Uterus (tissue), 4 donors: ENCODE data around the gene RETSAT. TPM values are rescaled to one million over a fixed set of nuclear protein-coding genes. Genes with fewer than 3 reads are reported as not detected.
"Not testable (repeated sequence)": the region's sequence is repeated elsewhere in the genome, so short reads cannot be mapped to it uniquely, and the experiment has no call there.

Experiments
- DNase-seq, 2 donors: peaks; one replicate each; pipeline ENCODE4 v3.0.0-alpha.2; 2019 to 2020
- H3K27ac ChIP-seq, 2 donors: fragments of 200-600 bp; sonication (generic); 1 replicate in 1 of 2; 2 replicates in 1 of 2; pipeline ENCODE4 v1.5.1; 2016 to 2018
- H3K27me3 ChIP-seq, 2 donors: fragments of 200-600 bp; sonication (generic); one replicate each; pipeline ENCODE4 v1.5.1; 2018 to 2019; ENCODE audit warnings: control low read depth in 1 of 2
- H3K36me3 ChIP-seq, 2 donors: fragments of 200-600 bp; sonication (generic); one replicate each; pipeline ENCODE4 v1.5.1; 2019; ENCODE audit warnings: control low read depth in 1 of 2
- H3K4me1 ChIP-seq, 2 donors: fragments of 200-600 bp; sonication (generic); one replicate each; pipeline ENCODE4 v1.5.1; 2018 to 2019; ENCODE audit warnings: control low read depth in 1 of 2
- H3K4me3 ChIP-seq, 2 donors: fragments of 200-600 bp; sonication (generic); 1 replicate in 1 of 2; 2 replicates in 1 of 2; pipeline ENCODE4 v1.5.1; 2018 to 2019; ENCODE audit warnings: mild to moderate bottlenecking in 1 of 2
- H3K9me3 ChIP-seq, 2 donors: fragments of 200-600 bp; sonication (generic); one replicate each; pipeline ENCODE4 v1.5.1; 2019; ENCODE audit warnings: control low read depth in 1 of 2
- CTCF ChIP-seq, 4 experiments: fragments of 200-600 bp in 2 of 4; fragments of 450-650 bp in 2 of 4; sonication (generic) in 2 of 4; IDR thresholded peaks; one replicate each; pipeline ENCODE4 v1.5.1; 2016 to 2019; ENCODE audit warnings: antibody characterized with exemption in 4 of 4, mild to moderate bottlenecking in 2 of 4, moderate library complexity in 1 of 4
- POLR2A ChIP-seq, 2 donors: fragments of 450-650 bp; IDR thresholded peaks; one replicate each; pipeline ENCODE4 v1.6.1; 2016; ENCODE audit warnings: antibody characterized with exemption in 2 of 2, mild to moderate bottlenecking in 1 of 2, moderate library complexity in 1 of 2
- intact Hi-C: fragments of 100-400 bp; cut with DNase I; formaldehyde crosslinking; loops from one replicate; pipeline ENCODE4 v1.15.1; 2023; ENCODE audit warnings: low total_unique reads
- total RNA-seq, 4 donors: library from RNA; depleted of rRNA in 3 of 4; stranded (reverse); fragments of >200 nt in 3 of 4; gene quantifications; one replicate each; pipeline versions ENCODE4 v1.1.0 to v1.2.4, GENCODE V29; 2014 to 2023
- donor health status: DM: yes; HTN: yes; CAD: no.

The RETSAT gene
- total RNA-seq, 4 donors from 2014 or later: 28.0 to 34.1 (median 31.9) TPM

GRCh38 chr2:85326406-85327159 lies 27.7 kb downstream of the RETSAT start:
- TF ChIP-seq CTCF (IDR thresholded peaks at IDR 0.05): no peak
- no peak for TF ChIP-seq POLR2A (IDR thresholded peaks at IDR 0.05)
- H3K27ac ChIP-seq: peak overlapping the region; percentile 92 to 95
- no peak for DNase-seq
- H3K4me3 ChIP-seq: peak overlapping the region; percentile 60 to 69
- intact Hi-C loops: no loop called here
- H3K36me3 ChIP-seq: no peaks in the 10 kb centered on the region
- H3K9me3 ChIP-seq: no peaks in the 10 kb centered on the region
- no peaks in the 10 kb centered on the region for H3K4me1 ChIP-seq
- H3K27me3 ChIP-seq: no peaks in the 10 kb centered on the region

GRCh38 chr2:85325466-85325811 lies 28.9 kb downstream of the RETSAT start:
- H3K4me3 ChIP-seq: peak overlapping the region; percentile 60 to 69
- intact Hi-C loops: no loop called here
- no peaks in the 10 kb centered on the region for H3K36me3 ChIP-seq
- no peak for DNase-seq
- H3K4me1 ChIP-seq: no peaks in the 10 kb centered on the region
- H3K27me3 ChIP-seq: no peaks in the 10 kb centered on the region
- H3K27ac ChIP-seq: no peak overlapping the region
- TF ChIP-seq POLR2A (IDR thresholded peaks at IDR 0.05) (no peak), CTCF (IDR thresholded peaks at IDR 0.05) (no peak)
- no peaks in the 10 kb centered on the region for H3K9me3 ChIP-seq

GRCh38 chr2:85324639-85325465 lies 29.5 kb downstream of the RETSAT start:
- no peak overlapping the region for H3K27ac ChIP-seq
- H3K4me1 ChIP-seq: no peaks in the 10 kb centered on the region
- TF ChIP-seq POLR2A (IDR thresholded peaks at IDR 0.05): no peak
- no peak for TF ChIP-seq CTCF (IDR thresholded peaks at IDR 0.05)
- peak overlapping the region in 1 of 2 donors; percentile 60 for H3K4me3 ChIP-seq
- no peaks in the 10 kb centered on the region for H3K9me3 ChIP-seq
- no peaks in the 10 kb centered on the region for H3K36me3 ChIP-seq
- no peak for DNase-seq
- intact Hi-C loops: no loop called here
- H3K27me3 ChIP-seq: no peaks in the 10 kb centered on the region

- intact Hi-C loops, H3K4me3 ChIP-seq, H3K27me3 ChIP-seq, H3K4me1 ChIP-seq, H3K9me3 ChIP-seq, H3K27ac ChIP-seq, H3K36me3 ChIP-seq, DNase-seq: not testable (repeated sequence)
Observed at GRCh38 chr2:85323988-85324367, 30.4 kb downstream of the RETSAT start.

- TF ChIP-seq POLR2A (IDR thresholded peaks at IDR 0.05) (no peak), CTCF (IDR thresholded peaks at IDR 0.05) (no peak)
- Histone ChIP-seq H3K36me3 (no peaks in the 10 kb centered on the region), H3K27me3 (no peaks in the 10 kb centered on the region), H3K4me1 (no peaks in the 10 kb centered on the region), H3K9me3 (no peaks in the 10 kb centered on the region), H3K27ac (no peak overlapping the region), H3K4me3 (no peak overlapping the region)
- intact Hi-C loops: no loop called here
- no peak for DNase-seq
Observed at GRCh38 chr2:85323351-85323987, 30.9 kb downstream of the RETSAT start.
